HepG2 (cell line): ENCODE data around the gene SNED1. TPM values are rescaled to one million over a fixed set of nuclear protein-coding genes. Genes with fewer than 3 reads are reported as not detected.

Experiments used
- ATAC-seq: fragments of 200-7000 bp; cut with Tn5 transposase; 3 replicates; pipeline ENCODE4 v1.9.1; 2020; ENCODE audit warnings: mild to moderate bottlenecking, moderate library complexity
- BruUV-seq: library from RNA; stranded (reverse); fragments of 400-500 nt; replicated peaks from 2 replicates; lab custom pipeline; 2021; lab: Mats Ljungman, UMichigan
- CTCF ChIA-PET: fragments of 300-600 bp; formaldehyde crosslinking; extraction: SDS; loops from one replicate; lab custom pipeline; 2021; ENCODE audit warnings: low total read pairs, inconsistent platforms, low intra/inter-chr PET ratio; lab: Yijun Ruan, JAX
- POLR2A ChIA-PET: fragments of 350-600 bp; sonication (Branson Sonifier 250); formaldehyde crosslinking; loops from one replicate; lab custom pipeline; 2020; ENCODE audit warnings: antibody characterized with exemption, inconsistent platforms; lab: Yijun Ruan, JAX
- DNase-seq: peaks from one replicate; pipeline ENCODE4 v3.0.0-alpha.2; 2015; ENCODE audit warnings: low spot score
- FAIRE-seq: peaks from 3 replicates; lab custom pipeline; 2011; peaks lifted over from hg19 to GRCh38; lab: Jason Lieb, UNC
- H2AFZ ChIP-seq: one replicate; pipeline ENCODE4 v1.6.1; 2011; ENCODE audit warnings: low read length, inconsistent platforms
- H3K27ac ChIP-seq: fragments of 300-600 bp; 3 replicates; pipeline ENCODE4 v1.8.0; 2011; ENCODE audit warnings: mixed run types, mild to moderate bottlenecking, mixed read lengths, low read length, inconsistent platforms; ENCODE audit not compliant: insufficient read depth; ENCODE audit errors: extremely low read length
- H3K27me3 ChIP-seq, 2 experiments: fragments of 200-600 bp in 1 of 2; 2 replicates in 1 of 2; 3 replicates in 1 of 2; pipeline versions ENCODE4 v1.6.0 to v1.8.0; 2011; ENCODE audit warnings: low read length in 2 of 2, mild to moderate bottlenecking in 2 of 2, moderate library complexity in 2 of 2, inconsistent platforms in 1 of 2; ENCODE audit not compliant: insufficient read depth in 2 of 2, control insufficient read depth in 1 of 2
- H3K36me3 ChIP-seq, 2 experiments: fragments of 200-600 bp in 1 of 2; replicated peaks in 1 of 2; 2 replicates in 1 of 2; 3 replicates in 1 of 2; pipeline versions ENCODE4 v1.5.1 to v1.8.0; 2011; ENCODE audit warnings: low read length in 2 of 2, inconsistent platforms in 1 of 2; ENCODE audit not compliant: insufficient read depth in 2 of 2, control insufficient read depth in 1 of 2
- H3K4me1 ChIP-seq: 2 replicates; pipeline ENCODE4 v1.5.1; 2012; ENCODE audit warnings: low read length, inconsistent platforms; ENCODE audit not compliant: insufficient read depth
- H3K4me2 ChIP-seq: 2 replicates; pipeline ENCODE4 v1.6.0; 2011; ENCODE audit warnings: low read depth, low read length, inconsistent platforms
- H3K4me3 ChIP-seq, 3 experiments: fragments of 200-600 bp in 1 of 3; sonication (generic), shearing (Covaris generic) in 1 of 3; replicated peaks in 1 of 3; 2 replicates each; pipeline ENCODE4 v1.5.1; 2011 to 2016; ENCODE audit warnings: low read length in 3 of 3, inconsistent platforms in 2 of 3, low read depth in 2 of 3, mild to moderate bottlenecking in 2 of 3, control low read depth in 1 of 3, mixed read lengths in 1 of 3; ENCODE audit not compliant: insufficient read depth in 1 of 3
- H3K79me2 ChIP-seq: one replicate; pipeline ENCODE4 v1.6.1; 2011; ENCODE audit warnings: low read length, inconsistent platforms; ENCODE audit not compliant: insufficient read depth
- H3K9ac ChIP-seq: 2 replicates; pipeline ENCODE4 v1.6.0; 2011; ENCODE audit warnings: mild to moderate bottlenecking, low read depth, low read length, inconsistent platforms; ENCODE audit not compliant: insufficient read depth
- H3K9me3 ChIP-seq: 2 replicates; pipeline ENCODE4 v1.5.1; 2012; ENCODE audit warnings: mild to moderate bottlenecking, low read length
- H4K20me1 ChIP-seq: 2 replicates; pipeline ENCODE4 v1.6.0; 2011; ENCODE audit warnings: inconsistent platforms, mild to moderate bottlenecking, low read length, moderate library complexity; ENCODE audit not compliant: insufficient read depth
- CHCHD3 ChIP-seq: sonication (generic); formaldehyde crosslinking; IDR thresholded peaks from 2 replicates; pipeline ENCODE4 v1.8.0; 2022; ENCODE audit warnings: mild to moderate bottlenecking, missing genetic modification reagents, moderate library complexity
- MLX ChIP-seq: IDR thresholded peaks from 2 replicates; pipeline ENCODE4 v1.6.1; 2016
- NFIB ChIP-seq: sonication (generic); formaldehyde crosslinking; IDR thresholded peaks from 2 replicates; pipeline ENCODE4 v1.9.0; 2021; ENCODE audit warnings: missing genetic modification reagents, mild to moderate bottlenecking, borderline replicate concordance
- PCBP1 ChIP-seq: fragments of 200-400 bp; formaldehyde crosslinking; IDR thresholded peaks from 2 replicates; pipeline ENCODE4 v1.6.1; 2017; ENCODE audit warnings: mild to moderate bottlenecking, low read depth, low read length, borderline replicate concordance
- TARDBP ChIP-seq: sonication (generic); formaldehyde crosslinking; IDR thresholded peaks from 2 replicates; pipeline ENCODE4 v1.8.0; 2022; ENCODE audit warnings: mild to moderate bottlenecking, missing genetic modification reagents
- ZC3H13 ChIP-seq: sonication (generic); formaldehyde crosslinking; IDR thresholded peaks from 2 replicates; pipeline ENCODE4 v1.8.1; 2023; ENCODE audit warnings: mild to moderate bottlenecking, missing genetic modification reagents, moderate library complexity
- WGBS: methylation state at CpG from one replicate; pipeline ENCODE4 v1.1.6; 2017; ENCODE audit warnings: low lambda C conversion rate; 5-methylcytosine and 5-hydroxymethylcytosine counted together
- in situ Hi-C: cut with HindIII; loops from 2 replicates; pipeline ENCODE4 v1.10.0; 2017; ENCODE audit warnings: low pct_unique_long_range_greater_than_20kb; ENCODE audit not compliant: extremely low pct_ligation_motif_present
- intact Hi-C: fragments of 100-400 bp; cut with micrococcal nuclease; formaldehyde crosslinking; loops from one replicate; pipeline ENCODE4 v1.10.0; 2022; ENCODE audit not compliant: unreplicated experiment
- polyA plus RNA-seq, 8 experiments: library from polyadenylated mRNA; depleted of rRNA in 3 of 8; stranded (reverse) in 7 of 8; unstranded in 1 of 8; fragments of >200 nt; fragmentation: Illumina TruSeq in 4 of 8; extraction: Trizol in 4 of 8; gene quantifications; 2 replicates each; pipeline versions ENCODE4 v1.2.1 to v1.2.3, GENCODE V29; 2011 to 2016; ENCODE audit warnings: low read depth in 4 of 8, missing spikeins in 1 of 8, mixed read lengths in 1 of 8; ENCODE audit not compliant: insufficient read depth in 1 of 8
- total RNA-seq, 5 experiments: library from RNA; depleted of rRNA; stranded (reverse); fragments of >200 nt; fragmentation: Illumina TruSeq; extraction: Trizol; gene quantifications; 2 replicates each; pipeline ENCODE4 v1.2.3, GENCODE V29; 2016; ENCODE audit warnings: low read depth in 1 of 5

The SNED1 gene
- total and polyA plus RNA-seq, 2 of the 13 experiments (the other 11 are each of a cell fraction or from before 2014, with no cell fraction given) = 0.15 to 0.65 TPM

- no peak overlapping the region for H3K9ac ChIP-seq
Observed at GRCh38 chr2:240956935-240957655, 41.3 kb upstream of the SNED1 start.

More at GRCh38 chr2:240956935-240957655, 41.3 kb upstream of the SNED1 start:
- ChIA-PET CTCF (no interaction called here), POLR2A (interaction anchor here (0.7 to 1.3 kb wide), 2 partner anchors 9 to 100 kb away, joined by 3 to 4 read pairs; no protein-coding TSS in a partner anchor)
- Histone ChIP-seq H3K4me1 (peaks cover 51% of the 10 kb centered on the region), H3K79me2 (no peaks in the 10 kb centered on the region), H3K27ac (no peak overlapping the region), H3K4me3 (no peak overlapping the region), H3K27me3 (peaks cover 6 to 45% of the 10 kb centered on the region in 2 experiments; a peak in 4 of 5 replicates), H3K9me3 (no peaks in the 10 kb centered on the region), H3K36me3 (no peaks in the 10 kb centered on the region), H3K4me2 (no peak overlapping the region), H2AFZ (no peak overlapping the region), H4K20me1 (no peaks in the 10 kb centered on the region)
- TF ChIP-seq PCBP1 (0 out of 2 replicates have a peak, but pooled peaks have one; percentile 32), CHCHD3 (peak; percentile 62; the same call in 1 of the 2 replicates), NFIB (CRISPR knock-in tag) (peak; percentile 45; the same call in 1 of the 2 replicates), TARDBP (CRISPR knock-in tag) (peak; percentile 18; the same call in 1 of the 2 replicates), MLX (no peak), ZC3H13 (0 out of 2 replicates have a peak, but pooled peaks have one; percentile 33)
- WGBS = 77% methylated on average over 27 of the region's 32 CpGs
- FAIRE-seq (no peak), DNase-seq (no peak), ATAC-seq (no peak)
- in situ Hi-C loops (no loop called here), intact Hi-C loops (no loop called here)
- no TSS peak for BruUV-seq
